ENCODE data around the gene PAIP1. TPM values are rescaled to one million over a fixed set of nuclear protein-coding genes. Genes with fewer than 3 reads are reported as not detected.

PAIP1 gene, protein sequence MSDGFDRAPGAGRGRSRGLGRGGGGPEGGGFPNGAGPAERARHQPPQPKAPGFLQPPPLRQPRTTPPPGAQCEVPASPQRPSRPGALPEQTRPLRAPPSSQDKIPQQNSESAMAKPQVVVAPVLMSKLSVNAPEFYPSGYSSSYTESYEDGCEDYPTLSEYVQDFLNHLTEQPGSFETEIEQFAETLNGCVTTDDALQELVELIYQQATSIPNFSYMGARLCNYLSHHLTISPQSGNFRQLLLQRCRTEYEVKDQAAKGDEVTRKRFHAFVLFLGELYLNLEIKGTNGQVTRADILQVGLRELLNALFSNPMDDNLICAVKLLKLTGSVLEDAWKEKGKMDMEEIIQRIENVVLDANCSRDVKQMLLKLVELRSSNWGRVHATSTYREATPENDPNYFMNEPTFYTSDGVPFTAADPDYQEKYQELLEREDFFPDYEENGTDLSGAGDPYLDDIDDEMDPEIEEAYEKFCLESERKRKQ
- 10 to 100 TPM; 78.2 to 78.6 TPM for total RNA-seq
- 100 to 1,000 TPM; 110 to 149 (median 130) TPM for polyA plus RNA-seq (ENCODE audit: insufficient read length in 6 of 6)
- long read RNA-seq, donor 1, transcript PAIP1-203 (11 exons, 1,734 nt), result minor isoform, 23 of 59 reads
- long read RNA-seq, donor 1, transcript PAIP1-201 (11 exons, 2,782 nt), result major isoform, 34 of 59 reads
- long read RNA-seq, donor 1, partial matches to known transcripts, result 0 of 59 reads
- long read RNA-seq, donor 1, other reads (novel, unspliced or antisense), result 0 of 59 reads
- long read RNA-seq, donor 2, transcript PAIP1-203 (11 exons, 1,734 nt), result major isoform, 18 of 47 reads
- long read RNA-seq, donor 2, transcript PAIP1-201 (11 exons, 2,782 nt), result minor isoform, 17 of 47 reads
- long read RNA-seq, donor 2, partial matches to known transcripts, result 11 of 47 reads
- long read RNA-seq, donor 2, other reads (novel, unspliced or antisense), result 0 of 47 reads
- long read RNA-seq, donor 3, transcript PAIP1-201 (11 exons, 2,782 nt), result major isoform, 32 of 47 reads
- long read RNA-seq, donor 3, transcript PAIP1-203 (11 exons, 1,734 nt), result minor isoform, 15 of 47 reads
- long read RNA-seq, donor 3, partial matches to known transcripts, result 0 of 47 reads
- long read RNA-seq, donor 3, other reads (novel, unspliced or antisense), result 0 of 47 reads
- long read RNA-seq, donor 4, transcript PAIP1-201 (11 exons, 2,782 nt), result minor isoform, 5 of 31 reads
- long read RNA-seq, donor 4, transcript PAIP1-203 (11 exons, 1,734 nt), result major isoform, 18 of 31 reads
- long read RNA-seq, donor 4, partial matches to known transcripts, result 7 of 31 reads
- long read RNA-seq, donor 4, other reads (novel, unspliced or antisense), result 1 of 31 reads
- long read RNA-seq, donor 5, transcript PAIP1-201 (11 exons, 2,782 nt), result major isoform, 24 of 41 reads
- long read RNA-seq, donor 5, transcript PAIP1-203 (11 exons, 1,734 nt), result minor isoform, 17 of 41 reads
- long read RNA-seq, donor 5, partial matches to known transcripts, result 0 of 41 reads
- long read RNA-seq, donor 5, other reads (novel, unspliced or antisense), result 0 of 41 reads
- long read RNA-seq, donor 6, transcript PAIP1-203 (11 exons, 1,734 nt), result minor isoform, 9 of 44 reads
- long read RNA-seq, donor 6, transcript PAIP1-201 (11 exons, 2,782 nt), result major isoform, 34 of 44 reads
- long read RNA-seq, donor 6, partial matches to known transcripts, result 0 of 44 reads
- long read RNA-seq, donor 6, other reads (novel, unspliced or antisense), result 0 of 44 reads
- long read RNA-seq, donor 7, transcript PAIP1-203 (11 exons, 1,734 nt), result minor isoform, 16 of 44 reads
- long read RNA-seq, donor 7, transcript PAIP1-201 (11 exons, 2,782 nt), result major isoform, 28 of 44 reads
- long read RNA-seq, donor 7, partial matches to known transcripts, result 0 of 44 reads
- long read RNA-seq, donor 7, other reads (novel, unspliced or antisense), result 0 of 44 reads
- long read RNA-seq, donor 8, transcript PAIP1-203 (11 exons, 1,734 nt), result minor isoform, 16 of 39 reads
- long read RNA-seq, donor 8, transcript PAIP1-201 (11 exons, 2,782 nt), result major isoform, 22 of 39 reads
- long read RNA-seq, donor 8, partial matches to known transcripts, result 0 of 39 reads
- long read RNA-seq, donor 8, other reads (novel, unspliced or antisense), result 0 of 39 reads
- long read RNA-seq, donor 9, result 0 reads
- long read RNA-seq, donor 10, transcript PAIP1-201 (11 exons, 2,782 nt), result minor isoform, 7 of 18 reads
- long read RNA-seq, donor 10, transcript PAIP1-203 (11 exons, 1,734 nt), result major isoform, 8 of 18 reads
- long read RNA-seq, donor 10, partial matches to known transcripts, result 2 of 18 reads
- long read RNA-seq, donor 10, other reads (novel, unspliced or antisense), result 1 of 18 reads
- long read RNA-seq, donor 11, transcript PAIP1-203 (11 exons, 1,734 nt), result minor isoform, 13 of 45 reads
- long read RNA-seq, donor 11, transcript PAIP1-201 (11 exons, 2,782 nt), result major isoform, 28 of 45 reads
- long read RNA-seq, donor 11, partial matches to known transcripts, result 0 of 45 reads
- long read RNA-seq, donor 11, other reads (novel, unspliced or antisense), result 0 of 45 reads
- long read RNA-seq, donor 12, transcript PAIP1-203 (11 exons, 1,734 nt), result minor isoform, 15 of 42 reads
- long read RNA-seq, donor 12, transcript PAIP1-201 (11 exons, 2,782 nt), result major isoform, 26 of 42 reads
- long read RNA-seq, donor 12, partial matches to known transcripts, result 0 of 42 reads
- long read RNA-seq, donor 12, other reads (novel, unspliced or antisense), result 0 of 42 reads

DNA sequence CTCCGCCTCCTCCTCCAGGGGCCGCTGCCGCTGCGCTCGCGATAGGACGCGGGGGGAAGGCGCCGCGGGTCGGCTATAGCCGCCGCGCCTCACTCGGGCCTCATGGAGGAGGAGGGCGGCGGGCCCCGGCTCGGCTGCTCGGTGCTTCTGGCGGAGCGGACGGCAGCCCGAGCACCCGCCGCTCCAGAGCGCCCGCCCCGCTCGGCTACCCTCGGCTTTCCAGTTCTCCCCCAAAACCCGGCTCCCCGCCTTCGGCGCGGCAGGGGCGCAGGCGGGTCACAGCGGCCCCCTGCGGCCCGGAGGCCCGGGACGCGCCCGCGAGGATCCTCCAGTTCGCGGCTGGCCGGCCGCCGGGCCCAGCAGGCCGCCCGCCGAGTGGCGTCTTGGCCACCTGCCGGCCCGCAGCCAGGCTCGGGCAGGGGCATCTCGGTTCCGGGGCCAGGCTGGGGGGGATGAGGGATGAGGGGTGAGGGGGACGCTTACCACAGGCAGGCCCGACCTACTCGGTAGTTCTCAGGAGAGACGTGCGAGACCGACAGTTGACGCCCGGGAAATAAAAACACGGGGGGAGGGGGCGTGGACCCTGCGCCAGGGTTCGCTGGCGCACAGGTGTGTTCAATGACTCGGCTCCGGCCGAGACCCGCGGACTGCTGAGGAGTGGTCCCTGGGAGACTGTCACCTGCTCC lies at the start of gene PAIP1:
Gene PAIP1 (minus strand): TSS at position 221 of the 686 bp plus-strand sequence. CDS start 231 bp downstream, outside the sequence.
- Histone ChIP-seq H3K36me3 (peaks cover 0 to 7% of the 10 kb centered on the region in 2 donors), H3K27me3 (no peaks in the 10 kb centered on the region), H3K27ac (peak within 1 kb of the TSS; percentile 94 to 96), H3K9me3 (no peaks in the 10 kb centered on the region), H3K4me3 (peak within 1 kb of the TSS; percentile 62 to 69), H3K4me1 (peaks cover 19 to 44% of the 10 kb centered on the region in 2 donors)
- intact Hi-C loops (cut with DNase I), result no loop called here
- TF ChIP-seq, protein P1, sequence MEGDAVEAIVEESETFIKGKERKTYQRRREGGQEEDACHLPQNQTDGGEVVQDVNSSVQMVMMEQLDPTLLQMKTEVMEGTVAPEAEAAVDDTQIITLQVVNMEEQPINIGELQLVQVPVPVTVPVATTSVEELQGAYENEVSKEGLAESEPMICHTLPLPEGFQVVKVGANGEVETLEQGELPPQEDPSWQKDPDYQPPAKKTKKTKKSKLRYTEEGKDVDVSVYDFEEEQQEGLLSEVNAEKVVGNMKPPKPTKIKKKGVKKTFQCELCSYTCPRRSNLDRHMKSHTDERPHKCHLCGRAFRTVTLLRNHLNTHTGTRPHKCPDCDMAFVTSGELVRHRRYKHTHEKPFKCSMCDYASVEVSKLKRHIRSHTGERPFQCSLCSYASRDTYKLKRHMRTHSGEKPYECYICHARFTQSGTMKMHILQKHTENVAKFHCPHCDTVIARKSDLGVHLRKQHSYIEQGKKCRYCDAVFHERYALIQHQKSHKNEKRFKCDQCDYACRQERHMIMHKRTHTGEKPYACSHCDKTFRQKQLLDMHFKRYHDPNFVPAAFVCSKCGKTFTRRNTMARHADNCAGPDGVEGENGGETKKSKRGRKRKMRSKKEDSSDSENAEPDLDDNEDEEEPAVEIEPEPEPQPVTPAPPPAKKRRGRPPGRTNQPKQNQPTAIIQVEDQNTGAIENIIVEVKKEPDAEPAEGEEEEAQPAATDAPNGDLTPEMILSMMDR (IDR thresholded peaks at IDR 0.05), result peak; percentile 66 to 78
- ATAC-seq, result peak; percentile 92
- peak; percentile 84 to 97 (median 86) for DNase-seq

DNA sequence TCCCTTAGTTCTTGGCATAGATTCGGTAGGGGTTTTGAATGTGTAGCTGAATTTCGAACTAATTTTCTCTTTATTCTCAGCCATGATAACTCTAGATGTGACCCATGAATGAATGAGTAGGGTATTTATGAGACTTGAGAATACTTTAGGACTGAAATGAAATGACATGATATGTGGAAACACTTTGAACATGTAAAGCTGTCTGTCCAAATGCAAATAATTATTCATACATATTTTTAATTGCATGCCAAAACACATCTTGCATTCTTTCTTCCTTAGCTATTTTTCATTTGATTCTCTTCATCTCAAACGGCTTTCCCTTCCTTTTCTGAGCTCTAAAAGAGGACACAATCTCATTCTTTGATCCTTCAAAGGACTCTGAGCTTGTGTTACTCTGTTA lies 49.5 kb upstream of the PAIP1 start:
- H3K36me3 ChIP-seq, result peaks cover 0 to 24% of the 10 kb centered on the region in 2 donors
- no peaks in the 10 kb centered on the region for H3K27me3 ChIP-seq
- ATAC-seq (no peak), DNase-seq (no peak)
- no peaks in the 10 kb centered on the region for H3K9me3 ChIP-seq
- H3K4me1 ChIP-seq, result peaks cover 7 to 21% of the 10 kb centered on the region in 2 donors
- H3K27ac ChIP-seq, result no peak overlapping the region
- intact Hi-C loops (cut with DNase I), result no loop called here
- no peak overlapping the region for H3K4me3 ChIP-seq
- TF ChIP-seq, protein P1 (IDR thresholded peaks at IDR 0.05), result no peak

DNA sequence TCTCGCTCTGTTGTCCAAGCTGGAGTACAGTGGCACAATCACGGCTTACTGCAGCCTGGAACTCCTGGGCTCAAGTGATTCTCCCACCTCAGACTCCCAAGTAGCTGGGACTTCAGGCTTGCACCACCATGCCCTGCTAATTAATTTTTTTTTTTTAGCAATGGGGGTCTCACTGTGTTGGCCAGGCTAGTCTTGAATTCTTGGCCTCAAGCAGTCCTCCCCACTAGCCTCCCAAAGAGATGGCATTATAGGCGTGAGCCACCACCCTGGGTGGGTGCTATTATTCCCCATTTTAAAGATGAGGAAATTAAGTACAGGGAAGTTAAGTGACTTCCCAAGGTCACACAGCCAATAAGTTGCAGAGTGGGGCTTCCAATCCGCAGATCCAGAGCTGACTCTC lies 47.8 kb upstream of the PAIP1 start:
- H3K36me3 ChIP-seq, result peaks cover 0 to 13% of the 10 kb centered on the region in 2 donors
- DNase-seq (no peak), ATAC-seq (no peak)
- no peaks in the 10 kb centered on the region for H3K27me3 ChIP-seq
- TF ChIP-seq, protein P1 (IDR thresholded peaks at IDR 0.05), result no peak
- intact Hi-C loops (cut with DNase I), result no loop called here
- peaks cover 7 to 23% of the 10 kb centered on the region in 2 donors for H3K4me1 ChIP-seq
- no peak overlapping the region for H3K4me3 ChIP-seq
- no peaks in the 10 kb centered on the region for H3K9me3 ChIP-seq
- no peak overlapping the region for H3K27ac ChIP-seq

Measured in left lung (tissue), 14 donors.